H1 (cell line): ENCODE measurements around the gene NRXN2. TPM values are rescaled to one million over a fixed set of nuclear protein-coding genes. Genes with fewer than 3 reads are reported as not detected.

Source experiments
- CTCF ChIA-PET: fragments of 300-600 bp; sonication (Branson Sonifier 250); formaldehyde crosslinking; loops from one replicate; lab custom pipeline; 2021; ENCODE audit not compliant: partially characterized antibody; lab: Charles Lee
- POLR2A ChIA-PET: fragments of 300-600 bp; sonication (Branson Sonifier 250); formaldehyde crosslinking; loops from one replicate; lab custom pipeline; 2021; ENCODE audit warnings: inconsistent platforms; ENCODE audit not compliant: partially characterized antibody; lab: Charles Lee
- DNase-seq, 2 experiments: peaks; one replicate each; pipeline versions ENCODE4 v3.0.0 to v3.0.0-alpha.2; 2010 to 2022; ENCODE audit warnings: low spot score in 2 of 2, low read depth in 1 of 2, mixed read lengths in 1 of 2
- FAIRE-seq: peaks from 2 replicates; lab custom pipeline; 2011; peaks lifted over from hg19 to GRCh38; lab: Jason Lieb, UNC
- H2AFZ ChIP-seq: 2 replicates; pipeline ENCODE4 v1.8.1; 2012; ENCODE audit warnings: low read length, inconsistent platforms
- H2AK5ac ChIP-seq: 2 replicates; pipeline ENCODE4 v1.6.1; 2013; ENCODE audit warnings: low read depth, low read length
- H2BK120ac ChIP-seq: replicated peaks from 2 replicates; pipeline ENCODE3; 2013; ENCODE audit warnings: low read depth, low read length, inconsistent platforms
- H2BK12ac ChIP-seq: 2 replicates; pipeline ENCODE4 v1.6.1; 2013; ENCODE audit warnings: low read depth, low read length
- H2BK15ac ChIP-seq: 2 replicates; pipeline ENCODE4 v1.6.1; 2013; ENCODE audit warnings: low read length
- H2BK20ac ChIP-seq: 2 replicates; pipeline ENCODE4 v1.6.1; 2013; ENCODE audit warnings: low read length
- H2BK5ac ChIP-seq: 2 replicates; pipeline ENCODE4 v1.6.1; 2013; ENCODE audit warnings: low read depth, low read length
- H3K14ac ChIP-seq: 2 replicates; pipeline ENCODE4 v1.6.1; 2013; ENCODE audit warnings: inconsistent platforms; ENCODE audit not compliant: insufficient read length
- H3K18ac ChIP-seq: 2 replicates; pipeline ENCODE4 v1.6.1; 2013; ENCODE audit warnings: low read length; ENCODE audit errors: extremely low read depth
- H3K23ac ChIP-seq: 2 replicates; pipeline ENCODE4 v1.6.1; 2013; ENCODE audit warnings: inconsistent platforms; ENCODE audit not compliant: insufficient read length
- H3K23me2 ChIP-seq: 2 replicates; pipeline ENCODE4 v1.6.1; 2013; ENCODE audit warnings: low read depth, low read length
- H3K27ac ChIP-seq: 2 replicates; pipeline ENCODE4 v1.6.1; 2011; ENCODE audit warnings: low read depth, low read length, inconsistent platforms
- H3K27me3 ChIP-seq, 4 experiments: replicated peaks in 1 of 4; 1 replicate in 1 of 4; 2 replicates in 3 of 4; pipeline versions ENCODE4 v1.6.1 to v1.8.1; 2011 to 2013; ENCODE audit warnings: low read length in 3 of 4, mild to moderate bottlenecking in 3 of 4, inconsistent platforms in 2 of 4, mixed read lengths in 2 of 4, moderate library complexity in 1 of 4; ENCODE audit not compliant: control insufficient read depth in 3 of 4, insufficient read depth in 3 of 4; ENCODE audit errors: extremely low read depth in 1 of 4
- H3K36me3 ChIP-seq, 4 experiments: 2 replicates each; pipeline versions ENCODE4 v1.6.1 to v1.8.1; 2011 to 2013; ENCODE audit warnings: mild to moderate bottlenecking in 4 of 4, low read length in 3 of 4, moderate library complexity in 2 of 4, control low read depth in 1 of 4, inconsistent platforms in 1 of 4; ENCODE audit not compliant: insufficient read depth in 4 of 4, control insufficient read depth in 2 of 4
- H3K4ac ChIP-seq: replicated peaks from 2 replicates; pipeline ENCODE3; 2013; ENCODE audit warnings: low read length, low read depth, mixed read lengths, inconsistent platforms; ENCODE audit not compliant: insufficient read length
- H3K4me1 ChIP-seq, 4 experiments: replicated peaks in 1 of 4; 1 replicate in 1 of 4; 2 replicates in 3 of 4; pipeline versions ENCODE4 v1.6.1 to v1.8.1; 2011 to 2013; ENCODE audit warnings: low read length in 3 of 4, inconsistent platforms in 2 of 4, mixed read lengths in 1 of 4; ENCODE audit not compliant: insufficient read depth in 4 of 4, control insufficient read depth in 3 of 4
- H3K4me2 ChIP-seq, 2 experiments: 2 replicates each; pipeline versions ENCODE4 v1.6.1 to v1.8.1; 2011 to 2013; ENCODE audit warnings: low read depth in 2 of 2, low read length in 2 of 2, control low read depth in 1 of 2, inconsistent platforms in 1 of 2, mild to moderate bottlenecking in 1 of 2; ENCODE audit not compliant: insufficient read depth in 1 of 2
- H3K4me3 ChIP-seq, 4 experiments: fragments of 200-600, 300-600 bp in 1 of 4; sonication (generic), shearing (Covaris generic), sonication (Bioruptor Twin) in 1 of 4; 2 replicates each; pipeline versions ENCODE4 v1.5.1 to v1.8.1; 2011 to 2016; ENCODE audit warnings: low read length in 4 of 4, low read depth in 3 of 4, control low read depth in 2 of 4, inconsistent platforms in 2 of 4, mild to moderate bottlenecking in 2 of 4, mixed read lengths in 1 of 4, moderate library complexity in 1 of 4; ENCODE audit not compliant: insufficient read depth in 2 of 4; ENCODE audit errors: extremely low read depth in 1 of 4
- H3K56ac ChIP-seq: replicated peaks from 2 replicates; pipeline ENCODE3; 2013; ENCODE audit warnings: low read depth, mild to moderate bottlenecking, mixed read lengths, low read length, inconsistent platforms; ENCODE audit not compliant: insufficient read length
- H3K79me1 ChIP-seq: 2 replicates; pipeline ENCODE4 v1.6.1; 2013; ENCODE audit warnings: low read depth, low read length, control low read depth
- H3K79me2 ChIP-seq, 2 experiments: 2 replicates each; pipeline versions ENCODE4 v1.6.1 to v1.8.1; 2012 to 2013; ENCODE audit warnings: low read length in 2 of 2, mild to moderate bottlenecking in 2 of 2, inconsistent platforms in 1 of 2; ENCODE audit not compliant: insufficient read depth in 2 of 2, control insufficient read depth in 1 of 2
- H3K9ac ChIP-seq, 4 experiments: replicated peaks in 1 of 4; 1 replicate in 1 of 4; 2 replicates in 3 of 4; pipeline versions ENCODE4 v1.6.1 to v1.8.1; 2011 to 2013; ENCODE audit warnings: low read depth in 3 of 4, low read length in 3 of 4, control low read depth in 2 of 4, mild to moderate bottlenecking in 2 of 4, moderate library complexity in 2 of 4, inconsistent platforms in 1 of 4; ENCODE audit errors: extremely low read depth in 1 of 4
- H3K9me3 ChIP-seq, 2 experiments: 2 replicates each; pipeline versions ENCODE4 v1.6.1 to v1.8.1; 2012 to 2013; ENCODE audit warnings: mild to moderate bottlenecking in 2 of 2, moderate library complexity in 2 of 2, control low read depth in 1 of 2, inconsistent platforms in 1 of 2, low read depth in 1 of 2, low read length in 1 of 2, mixed read lengths in 1 of 2; ENCODE audit not compliant: insufficient read depth in 2 of 2
- H4K20me1 ChIP-seq, 2 experiments: replicated peaks in 1 of 2; 2 replicates each; pipeline versions ENCODE3 to v1.8.1; 2011 to 2013; ENCODE audit warnings: inconsistent platforms in 2 of 2, low read length in 2 of 2, mild to moderate bottlenecking in 1 of 2; ENCODE audit not compliant: insufficient read depth in 2 of 2, control insufficient read depth in 1 of 2
- H4K5ac ChIP-seq: 2 replicates; pipeline ENCODE4 v1.6.1; 2013; ENCODE audit warnings: low read length, low read depth, mixed read lengths, inconsistent platforms; ENCODE audit not compliant: insufficient read length
- H4K8ac ChIP-seq: 2 replicates; pipeline ENCODE4 v1.8.0; 2013; ENCODE audit warnings: mild to moderate bottlenecking, moderate library complexity, low read length, inconsistent platforms; ENCODE audit not compliant: insufficient read depth; ENCODE audit errors: extremely low read depth
- H4K91ac ChIP-seq: replicated peaks from 2 replicates; pipeline ENCODE3; 2013; ENCODE audit warnings: low read length, mixed read lengths, inconsistent platforms; ENCODE audit not compliant: insufficient read length
- BRCA1 ChIP-seq: IDR thresholded peaks from 2 replicates; pipeline ENCODE4 v1.6.1; 2012; ENCODE audit warnings: low read depth, low read length, improper control_type of control experiment
- FOSL1 ChIP-seq: IDR thresholded peaks from 2 replicates; pipeline ENCODE4 v1.6.1; 2011; ENCODE audit warnings: mild to moderate bottlenecking, low read depth, low read length, moderate library complexity; ENCODE audit not compliant: insufficient read depth
- RXRA ChIP-seq: IDR thresholded peaks from 2 replicates; pipeline ENCODE4 v1.6.1; 2011; ENCODE audit warnings: low read depth, mild to moderate bottlenecking, low read length, moderate library complexity; ENCODE audit not compliant: insufficient read depth
- TEAD4 ChIP-seq: IDR thresholded peaks from 2 replicates; pipeline ENCODE4 v1.6.1; 2012; ENCODE audit warnings: low read depth, low read length, inconsistent platforms, mixed read lengths
- WGBS, 2 experiments: shearing (Covaris generic) in 1 of 2; methylation state at CpG; one replicate each; pipeline versions ENCODE4 v1.1.6 to v1.1.7; 2013 to 2015; ENCODE audit warnings: low lambda C conversion rate in 2 of 2, mixed read lengths in 2 of 2, inconsistent platforms in 1 of 2, low coverage in 1 of 2, missing lambda C conversion rate in 1 of 2; ENCODE audit not compliant: insufficient replicate concordance in 2 of 2, insufficient coverage in 1 of 2, insufficient read length in 1 of 2; ENCODE audit errors: extremely low coverage in 1 of 2, missing lambda C conversion rate in 1 of 2; 5-methylcytosine and 5-hydroxymethylcytosine counted together
- polyA plus RNA-seq, 7 experiments: library from polyadenylated mRNA; depleted of rRNA in 3 of 7; stranded (reverse) in 5 of 7; unstranded in 2 of 7; fragments of >200 nt in 5 of 7; fragments of 200-250 nt in 2 of 7; gene quantifications; 1 replicate in 5 of 7; 2 replicates in 1 of 7; 4 replicates in 1 of 7; pipeline versions ENCODE4 v1.2.1 to v1.2.3, GENCODE V29; 2011 to 2013; ENCODE audit warnings: missing spikeins in 2 of 7, mixed read lengths in 2 of 7
- total RNA-seq: library from RNA; stranded (reverse); fragmentation: NEBNext Ultra II Directional; extraction: Animal tissue kit (Norgen Biotek cat#: 25700); gene quantifications from 2 replicates; pipeline ENCODE4 v1.2.1, GENCODE V29; 2021

The NRXN2 gene
- total and polyA plus RNA-seq, 2 of the 8 experiments (the other 6 are each of a cell fraction or from before 2014, with no cell fraction given): 1.3 to 11.5 TPM

GRCh38 chr11:64674774-64675173, 48.2 kb downstream of the NRXN2 start:
- no peak overlapping the region for H3K4me2 ChIP-seq
- H3K4ac ChIP-seq: no peak overlapping the region
- H2BK15ac ChIP-seq: no peak overlapping the region
- H4K5ac ChIP-seq: no peak overlapping the region
- no peak overlapping the region for H2AK5ac ChIP-seq
- H3K23me2 ChIP-seq: peaks cover 2% of the 10 kb centered on the region; the same call in 1 of the 2 replicates
- DNase-seq (no peak), FAIRE-seq (no peak)
- H2BK20ac ChIP-seq: no peak overlapping the region
- H4K91ac ChIP-seq: no peak overlapping the region
- H3K79me2 ChIP-seq: no peaks in the 10 kb centered on the region
- H3K14ac ChIP-seq: no peak overlapping the region
- no peak overlapping the region for H2AFZ ChIP-seq
- H2BK120ac ChIP-seq: no peak overlapping the region
- no peaks in the 10 kb centered on the region for H3K79me1 ChIP-seq
- no peak overlapping the region for H2BK12ac ChIP-seq
- no peak overlapping the region for H3K27ac ChIP-seq
- H3K56ac ChIP-seq: no peak overlapping the region
- POLR2A ChIA-PET: interaction anchor here (1.1 kb wide), 1 partner anchor 30 kb away, joined by 4 read pairs; no protein-coding TSS in a partner anchor
- no peak overlapping the region for H3K23ac ChIP-seq
- H4K20me1 ChIP-seq: peaks cover 0 to 3% of the 10 kb centered on the region in 2 experiments
- H3K36me3 ChIP-seq: no peaks in the 10 kb centered on the region
- H3K4me3 ChIP-seq: no peak overlapping the region
- H2BK5ac ChIP-seq: no peak overlapping the region
- no peak overlapping the region for H4K8ac ChIP-seq
- H3K27me3 ChIP-seq: peaks cover 0 to 3% (median 0%) of the 10 kb centered on the region in 4 experiments; a peak in 3 of 7 replicates
- H3K9me3 ChIP-seq: no peaks in the 10 kb centered on the region
- TF ChIP-seq BRCA1 (no peak), TEAD4 (no peak), FOSL1 (no peak), RXRA (no peak)
- TF ChIP-seq, all 59 proteins: peak for 0
- CTCF ChIA-PET: interaction anchor here (0.7 to 12.7 kb wide), 12 partner anchors 9 to 319 kb away, joined by 3 to 101 read pairs (median 3); no protein-coding TSS in a partner anchor
- Histone ChIP-seq H3K4me1 (no peaks in the 10 kb centered on the region; a peak in 1 of 7 replicates), H3K18ac (no peak overlapping the region), H3K9ac (no peak overlapping the region)
- 100% methylated on average over 2 of the region's 2 CpGs; no CpG with 5 or more reads in 1 of the 2 experiments for WGBS, 2 experiments
